HepG2 (cell line): ENCODE results near the gene SRCIN1. TPM values are rescaled to one million over a fixed set of nuclear protein-coding genes. Genes with fewer than 3 reads are reported as not detected.

Experiments used
- ATAC-seq: fragments of 200-7000 bp; cut with Tn5 transposase; 3 replicates; pipeline ENCODE4 v1.9.1; 2020; ENCODE audit warnings: mild to moderate bottlenecking, moderate library complexity
- BruUV-seq: library from RNA; stranded (reverse); fragments of 400-500 nt; replicated peaks from 2 replicates; lab custom pipeline; 2021; lab: Mats Ljungman, UMichigan
- CTCF ChIA-PET: fragments of 300-600 bp; formaldehyde crosslinking; extraction: SDS; loops from one replicate; lab custom pipeline; 2021; ENCODE audit warnings: low total read pairs, inconsistent platforms, low intra/inter-chr PET ratio; lab: Yijun Ruan, JAX
- POLR2A ChIA-PET: fragments of 350-600 bp; sonication (Branson Sonifier 250); formaldehyde crosslinking; loops from one replicate; lab custom pipeline; 2020; ENCODE audit warnings: antibody characterized with exemption, inconsistent platforms; lab: Yijun Ruan, JAX
- DNase-seq: peaks from one replicate; pipeline ENCODE4 v3.0.0-alpha.2; 2015; ENCODE audit warnings: low spot score
- FAIRE-seq: peaks from 3 replicates; lab custom pipeline; 2011; peaks lifted over from hg19 to GRCh38; lab: Jason Lieb, UNC
- H2AFZ ChIP-seq: one replicate; pipeline ENCODE4 v1.6.1; 2011; ENCODE audit warnings: low read length, inconsistent platforms
- H3K27ac ChIP-seq: fragments of 300-600 bp; 3 replicates; pipeline ENCODE4 v1.8.0; 2011; ENCODE audit warnings: mixed run types, mild to moderate bottlenecking, mixed read lengths, low read length, inconsistent platforms; ENCODE audit not compliant: insufficient read depth; ENCODE audit errors: extremely low read length
- H3K27me3 ChIP-seq, 2 experiments: fragments of 200-600 bp in 1 of 2; 2 replicates in 1 of 2; 3 replicates in 1 of 2; pipeline versions ENCODE4 v1.6.0 to v1.8.0; 2011; ENCODE audit warnings: low read length in 2 of 2, mild to moderate bottlenecking in 2 of 2, moderate library complexity in 2 of 2, inconsistent platforms in 1 of 2; ENCODE audit not compliant: insufficient read depth in 2 of 2, control insufficient read depth in 1 of 2
- H3K36me3 ChIP-seq, 2 experiments: fragments of 200-600 bp in 1 of 2; replicated peaks in 1 of 2; 2 replicates in 1 of 2; 3 replicates in 1 of 2; pipeline versions ENCODE4 v1.5.1 to v1.8.0; 2011; ENCODE audit warnings: low read length in 2 of 2, inconsistent platforms in 1 of 2; ENCODE audit not compliant: insufficient read depth in 2 of 2, control insufficient read depth in 1 of 2
- H3K4me1 ChIP-seq: 2 replicates; pipeline ENCODE4 v1.5.1; 2012; ENCODE audit warnings: low read length, inconsistent platforms; ENCODE audit not compliant: insufficient read depth
- H3K4me2 ChIP-seq: 2 replicates; pipeline ENCODE4 v1.6.0; 2011; ENCODE audit warnings: low read depth, low read length, inconsistent platforms
- H3K4me3 ChIP-seq, 3 experiments: fragments of 200-600 bp in 1 of 3; sonication (generic), shearing (Covaris generic) in 1 of 3; replicated peaks in 1 of 3; 2 replicates each; pipeline ENCODE4 v1.5.1; 2011 to 2016; ENCODE audit warnings: low read length in 3 of 3, inconsistent platforms in 2 of 3, low read depth in 2 of 3, mild to moderate bottlenecking in 2 of 3, control low read depth in 1 of 3, mixed read lengths in 1 of 3; ENCODE audit not compliant: insufficient read depth in 1 of 3
- H3K79me2 ChIP-seq: one replicate; pipeline ENCODE4 v1.6.1; 2011; ENCODE audit warnings: low read length, inconsistent platforms; ENCODE audit not compliant: insufficient read depth
- H3K9ac ChIP-seq: 2 replicates; pipeline ENCODE4 v1.6.0; 2011; ENCODE audit warnings: mild to moderate bottlenecking, low read depth, low read length, inconsistent platforms; ENCODE audit not compliant: insufficient read depth
- H3K9me3 ChIP-seq: 2 replicates; pipeline ENCODE4 v1.5.1; 2012; ENCODE audit warnings: mild to moderate bottlenecking, low read length
- H4K20me1 ChIP-seq: 2 replicates; pipeline ENCODE4 v1.6.0; 2011; ENCODE audit warnings: inconsistent platforms, mild to moderate bottlenecking, low read length, moderate library complexity; ENCODE audit not compliant: insufficient read depth
- MYNN ChIP-seq: sonication (generic); formaldehyde crosslinking; IDR thresholded peaks from 2 replicates; pipeline ENCODE4 v1.4.0; 2020; ENCODE audit warnings: mild to moderate bottlenecking, low read depth, missing genetic modification reagents
- PAXIP1 ChIP-seq: sonication (generic); formaldehyde crosslinking; conservative IDR thresholded peaks from 2 replicates; pipeline ENCODE4 v1.4.0; 2020; ENCODE audit warnings: mild to moderate bottlenecking, missing genetic modification reagents, moderate library complexity
- SALL1 ChIP-seq: sonication (generic); formaldehyde crosslinking; IDR thresholded peaks from 2 replicates; pipeline ENCODE4 v1.8.0; 2022; ENCODE audit warnings: mild to moderate bottlenecking, missing genetic modification reagents
- ZBTB7A ChIP-seq: sonication (generic); formaldehyde crosslinking; IDR thresholded peaks from 2 replicates; pipeline ENCODE4 v1.8.0; 2022; ENCODE audit warnings: mild to moderate bottlenecking, missing genetic modification reagents
- WGBS: methylation state at CpG from one replicate; pipeline ENCODE4 v1.1.6; 2017; ENCODE audit warnings: low lambda C conversion rate; 5-methylcytosine and 5-hydroxymethylcytosine counted together
- in situ Hi-C: cut with HindIII; loops from 2 replicates; pipeline ENCODE4 v1.10.0; 2017; ENCODE audit warnings: low pct_unique_long_range_greater_than_20kb; ENCODE audit not compliant: extremely low pct_ligation_motif_present
- intact Hi-C: fragments of 100-400 bp; cut with micrococcal nuclease; formaldehyde crosslinking; loops from one replicate; pipeline ENCODE4 v1.10.0; 2022; ENCODE audit not compliant: unreplicated experiment
- polyA plus RNA-seq, 8 experiments: library from polyadenylated mRNA; depleted of rRNA in 3 of 8; stranded (reverse) in 7 of 8; unstranded in 1 of 8; fragments of >200 nt; fragmentation: Illumina TruSeq in 4 of 8; extraction: Trizol in 4 of 8; gene quantifications; 2 replicates each; pipeline versions ENCODE4 v1.2.1 to v1.2.3, GENCODE V29; 2011 to 2016; ENCODE audit warnings: low read depth in 4 of 8, missing spikeins in 1 of 8, mixed read lengths in 1 of 8; ENCODE audit not compliant: insufficient read depth in 1 of 8
- total RNA-seq, 5 experiments: library from RNA; depleted of rRNA; stranded (reverse); fragments of >200 nt; fragmentation: Illumina TruSeq; extraction: Trizol; gene quantifications; 2 replicates each; pipeline ENCODE4 v1.2.3, GENCODE V29; 2016; ENCODE audit warnings: low read depth in 1 of 5
- TF ChIP-seq, protein P1 (sequence below): sonication (generic); formaldehyde crosslinking; conservative IDR thresholded peaks from 2 replicates; pipeline ENCODE4 v1.8.1; 2023; ENCODE audit warnings: missing genetic modification reagents
- TF ChIP-seq, protein P2 (sequence below): sonication (generic); formaldehyde crosslinking; IDR thresholded peaks from 2 replicates; pipeline ENCODE4 v1.4.0; 2020; ENCODE audit warnings: mild to moderate bottlenecking, missing genetic modification reagents
- TF ChIP-seq, protein P3 (sequence below): sonication (generic); formaldehyde crosslinking; IDR thresholded peaks from 2 replicates; pipeline ENCODE4 v1.9.0; 2021; ENCODE audit warnings: mild to moderate bottlenecking, missing genetic modification reagents

The SRCIN1 gene
- total and polyA plus RNA-seq, 2 of the 13 experiments (the other 11 are each of a cell fraction or from before 2014, with no cell fraction given), result 1.2 to 9.6 TPM

GRCh38 chr17:38632334-38632733 is 26.6 kb upstream of the SRCIN1 start:
- no peaks in the 10 kb centered on the region for H3K9me3 ChIP-seq
- peaks cover 47% of the 10 kb centered on the region for H3K4me1 ChIP-seq
- DNase-seq, result no peak
- no peak for FAIRE-seq
- H3K79me2 ChIP-seq, result no peaks in the 10 kb centered on the region
- CTCF ChIA-PET, result no interaction called here
- H3K4me3 ChIP-seq, result no peak overlapping the region; a peak in 1 of 6 replicates
- 60% methylated on average over 6 of the region's 6 CpGs for WGBS
- H2AFZ ChIP-seq, result no peak overlapping the region
- TF ChIP-seq MYNN (CRISPR knock-in tag) (no peak), SALL1 (CRISPR knock-in tag) (peak; percentile 22; the same call in 1 of the 2 replicates), PAXIP1 (CRISPR knock-in tag) (peak; percentile 10; the same call in 1 of the 2 replicates), ZBTB7A (CRISPR knock-in tag) (no peak)
- TF ChIP-seq, protein P1, sequence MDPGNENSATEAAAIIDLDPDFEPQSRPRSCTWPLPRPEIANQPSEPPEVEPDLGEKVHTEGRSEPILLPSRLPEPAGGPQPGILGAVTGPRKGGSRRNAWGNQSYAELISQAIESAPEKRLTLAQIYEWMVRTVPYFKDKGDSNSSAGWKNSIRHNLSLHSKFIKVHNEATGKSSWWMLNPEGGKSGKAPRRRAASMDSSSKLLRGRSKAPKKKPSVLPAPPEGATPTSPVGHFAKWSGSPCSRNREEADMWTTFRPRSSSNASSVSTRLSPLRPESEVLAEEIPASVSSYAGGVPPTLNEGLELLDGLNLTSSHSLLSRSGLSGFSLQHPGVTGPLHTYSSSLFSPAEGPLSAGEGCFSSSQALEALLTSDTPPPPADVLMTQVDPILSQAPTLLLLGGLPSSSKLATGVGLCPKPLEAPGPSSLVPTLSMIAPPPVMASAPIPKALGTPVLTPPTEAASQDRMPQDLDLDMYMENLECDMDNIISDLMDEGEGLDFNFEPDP (CRISPR knock-in tag), result 0 out of 2 replicates have a peak, but pooled peaks have one; percentile 49
- TF ChIP-seq, protein P2, sequence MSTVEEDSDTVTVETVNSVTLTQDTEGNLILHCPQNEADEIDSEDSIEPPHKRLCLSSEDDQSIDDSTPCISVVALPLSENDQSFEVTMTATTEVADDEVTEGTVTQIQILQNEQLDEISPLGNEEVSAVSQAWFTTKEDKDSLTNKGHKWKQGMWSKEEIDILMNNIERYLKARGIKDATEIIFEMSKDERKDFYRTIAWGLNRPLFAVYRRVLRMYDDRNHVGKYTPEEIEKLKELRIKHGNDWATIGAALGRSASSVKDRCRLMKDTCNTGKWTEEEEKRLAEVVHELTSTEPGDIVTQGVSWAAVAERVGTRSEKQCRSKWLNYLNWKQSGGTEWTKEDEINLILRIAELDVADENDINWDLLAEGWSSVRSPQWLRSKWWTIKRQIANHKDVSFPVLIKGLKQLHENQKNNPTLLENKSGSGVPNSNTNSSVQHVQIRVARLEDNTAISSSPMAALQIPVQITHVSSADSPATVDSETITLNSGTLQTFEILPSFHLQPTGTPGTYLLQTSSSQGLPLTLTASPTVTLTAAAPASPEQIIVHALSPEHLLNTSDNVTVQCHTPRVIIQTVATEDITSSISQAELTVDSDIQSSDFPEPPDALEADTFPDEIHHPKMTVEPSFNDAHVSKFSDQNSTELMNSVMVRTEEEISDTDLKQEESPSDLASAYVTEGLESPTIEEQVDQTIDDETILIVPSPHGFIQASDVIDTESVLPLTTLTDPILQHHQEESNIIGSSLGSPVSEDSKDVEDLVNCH (CRISPR knock-in tag), result no peak
- TF ChIP-seq, protein P3, sequence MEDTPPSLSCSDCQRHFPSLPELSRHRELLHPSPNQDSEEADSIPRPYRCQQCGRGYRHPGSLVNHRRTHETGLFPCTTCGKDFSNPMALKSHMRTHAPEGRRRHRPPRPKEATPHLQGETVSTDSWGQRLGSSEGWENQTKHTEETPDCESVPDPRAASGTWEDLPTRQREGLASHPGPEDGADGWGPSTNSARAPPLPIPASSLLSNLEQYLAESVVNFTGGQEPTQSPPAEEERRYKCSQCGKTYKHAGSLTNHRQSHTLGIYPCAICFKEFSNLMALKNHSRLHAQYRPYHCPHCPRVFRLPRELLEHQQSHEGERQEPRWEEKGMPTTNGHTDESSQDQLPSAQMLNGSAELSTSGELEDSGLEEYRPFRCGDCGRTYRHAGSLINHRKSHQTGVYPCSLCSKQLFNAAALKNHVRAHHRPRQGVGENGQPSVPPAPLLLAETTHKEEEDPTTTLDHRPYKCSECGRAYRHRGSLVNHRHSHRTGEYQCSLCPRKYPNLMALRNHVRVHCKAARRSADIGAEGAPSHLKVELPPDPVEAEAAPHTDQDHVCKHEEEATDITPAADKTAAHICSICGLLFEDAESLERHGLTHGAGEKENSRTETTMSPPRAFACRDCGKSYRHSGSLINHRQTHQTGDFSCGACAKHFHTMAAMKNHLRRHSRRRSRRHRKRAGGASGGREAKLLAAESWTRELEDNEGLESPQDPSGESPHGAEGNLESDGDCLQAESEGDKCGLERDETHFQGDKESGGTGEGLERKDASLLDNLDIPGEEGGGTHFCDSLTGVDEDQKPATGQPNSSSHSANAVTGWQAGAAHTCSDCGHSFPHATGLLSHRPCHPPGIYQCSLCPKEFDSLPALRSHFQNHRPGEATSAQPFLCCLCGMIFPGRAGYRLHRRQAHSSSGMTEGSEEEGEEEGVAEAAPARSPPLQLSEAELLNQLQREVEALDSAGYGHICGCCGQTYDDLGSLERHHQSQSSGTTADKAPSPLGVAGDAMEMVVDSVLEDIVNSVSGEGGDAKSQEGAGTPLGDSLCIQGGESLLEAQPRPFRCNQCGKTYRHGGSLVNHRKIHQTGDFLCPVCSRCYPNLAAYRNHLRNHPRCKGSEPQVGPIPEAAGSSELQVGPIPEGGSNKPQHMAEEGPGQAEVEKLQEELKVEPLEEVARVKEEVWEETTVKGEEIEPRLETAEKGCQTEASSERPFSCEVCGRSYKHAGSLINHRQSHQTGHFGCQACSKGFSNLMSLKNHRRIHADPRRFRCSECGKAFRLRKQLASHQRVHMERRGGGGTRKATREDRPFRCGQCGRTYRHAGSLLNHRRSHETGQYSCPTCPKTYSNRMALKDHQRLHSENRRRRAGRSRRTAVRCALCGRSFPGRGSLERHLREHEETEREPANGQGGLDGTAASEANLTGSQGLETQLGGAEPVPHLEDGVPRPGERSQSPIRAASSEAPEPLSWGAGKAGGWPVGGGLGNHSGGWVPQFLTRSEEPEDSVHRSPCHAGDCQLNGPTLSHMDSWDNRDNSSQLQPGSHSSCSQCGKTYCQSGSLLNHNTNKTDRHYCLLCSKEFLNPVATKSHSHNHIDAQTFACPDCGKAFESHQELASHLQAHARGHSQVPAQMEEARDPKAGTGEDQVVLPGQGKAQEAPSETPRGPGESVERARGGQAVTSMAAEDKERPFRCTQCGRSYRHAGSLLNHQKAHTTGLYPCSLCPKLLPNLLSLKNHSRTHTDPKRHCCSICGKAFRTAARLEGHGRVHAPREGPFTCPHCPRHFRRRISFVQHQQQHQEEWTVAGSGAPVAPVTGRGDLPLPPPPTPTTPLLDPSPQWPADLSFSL (CRISPR knock-in tag), result peak; percentile 96
- BruUV-seq, result no TSS peak
- H3K4me2 ChIP-seq, result peak overlapping the region; percentile 53; the same call in 1 of the 2 replicates
- POLR2A ChIA-PET, result interaction anchor here (1.4 kb wide), 1 partner anchor 25 kb away, joined by 4 read pairs; no protein-coding TSS in a partner anchor
- no peaks in the 10 kb centered on the region for H3K27me3 ChIP-seq
- no peak overlapping the region for H3K9ac ChIP-seq
- H4K20me1 ChIP-seq, result no peaks in the 10 kb centered on the region
- in situ Hi-C loops, result no loop called here
- intact Hi-C loops, result no loop called here
- ATAC-seq, result no peak
- peak overlapping the region; percentile 66 for H3K27ac ChIP-seq
- no peaks in the 10 kb centered on the region for H3K36me3 ChIP-seq
